HEK293 (cell line): ENCODE results near the gene ENKD1.

ENCODE experiments used
- CTCF ChIA-PET: fragments of 350-600 bp; formaldehyde crosslinking; extraction: SDS; loops from one replicate; lab custom pipeline; 2021; ENCODE audit warnings: antibody characterized with exemption; lab: Yijun Ruan, JAX
- POLR2A ChIA-PET: fragments of 300-600 bp; formaldehyde crosslinking; extraction: SDS; loops from one replicate; lab custom pipeline; 2020; ENCODE audit warnings: antibody characterized with exemption, inconsistent platforms; lab: Yijun Ruan, JAX
- H3K27ac ChIP-seq: fragments of 200-500 bp; sonication (Bioruptor generic); 2 replicates; pipeline ENCODE4 v1.5.1; 2014; ENCODE audit warnings: low read depth, low read length, control low read depth, inconsistent platforms; ENCODE audit errors: extremely low read depth
- H3K36me3 ChIP-seq, 2 experiments: fragments of 200-500 bp in 1 of 2; sonication (Bioruptor generic) in 1 of 2; 1 replicate in 1 of 2; 2 replicates in 1 of 2; pipeline ENCODE4 v1.5.1; 2014 to 2017; ENCODE audit warnings: inconsistent platforms in 2 of 2, low read length in 2 of 2; ENCODE audit not compliant: control insufficient read depth in 2 of 2, insufficient read depth in 1 of 2
- H3K4me1 ChIP-seq: fragments of 200-500 bp; sonication (Bioruptor generic); 2 replicates; pipeline ENCODE4 v1.5.1; 2014; ENCODE audit warnings: mild to moderate bottlenecking, low read length, inconsistent platforms; ENCODE audit not compliant: control insufficient read depth, insufficient read depth
- H3K4me3 ChIP-seq: 2 replicates; pipeline ENCODE4 v1.5.1; 2011; ENCODE audit warnings: low read depth, mild to moderate bottlenecking, control low read depth, low read length, moderate library complexity
- H3K9me3 ChIP-seq: fragments of 200-500 bp; sonication (Bioruptor generic); 2 replicates; pipeline ENCODE4 v1.5.1; 2014; ENCODE audit warnings: low read depth, low read length, inconsistent platforms; ENCODE audit not compliant: control insufficient read depth, insufficient read depth
- BCL11A ChIP-seq: fragments of 450-650 bp; formaldehyde crosslinking; IDR thresholded peaks from 2 replicates; pipeline ENCODE4 v1.5.1; 2016; ENCODE audit warnings: low read depth, missing biosample characterization, missing genetic modification characterization
- HIC1 ChIP-seq: fragments of 450-650 bp; formaldehyde crosslinking; IDR thresholded peaks from 2 replicates; pipeline ENCODE4 v1.5.1; 2016; ENCODE audit warnings: missing biosample characterization, missing genetic modification characterization
- KLF10 ChIP-seq: fragments of 450-650 bp; IDR thresholded peaks from 2 replicates; pipeline ENCODE4 v1.5.1; 2018; ENCODE audit warnings: missing biosample characterization, mild to moderate bottlenecking, missing genetic modification characterization
- PRDM1 ChIP-seq: fragments of 450-650 bp; formaldehyde crosslinking; IDR thresholded peaks from 2 replicates; pipeline ENCODE4; 2016; ENCODE audit warnings: missing biosample characterization, missing genetic modification characterization
- ZBTB1 ChIP-seq: fragments of 450-650 bp; formaldehyde crosslinking; IDR thresholded peaks from 2 replicates; pipeline ENCODE4 v1.5.1; 2016; ENCODE audit warnings: missing biosample characterization, missing genetic modification characterization
- ZFP37 ChIP-seq: fragments of 450-650 bp; formaldehyde crosslinking; IDR thresholded peaks from 2 replicates; pipeline ENCODE4 v1.5.1; 2016; ENCODE audit warnings: missing biosample characterization, missing genetic modification characterization
- ZNF169 ChIP-seq: fragments of 450-650 bp; formaldehyde crosslinking; IDR thresholded peaks from 2 replicates; pipeline ENCODE4 v1.5.1; 2016; ENCODE audit warnings: missing biosample characterization, missing genetic modification characterization
- ZNF423 ChIP-seq: fragments of 450-650 bp; formaldehyde crosslinking; IDR thresholded peaks from 2 replicates; pipeline ENCODE4 v1.5.1; 2016; ENCODE audit warnings: missing biosample characterization, missing genetic modification characterization
- ZNF558 ChIP-seq: fragments of 450-650 bp; formaldehyde crosslinking; IDR thresholded peaks from 2 replicates; pipeline ENCODE4 v1.5.1; 2016; ENCODE audit warnings: missing biosample characterization, missing genetic modification characterization
- ZNF600 ChIP-seq: fragments of 450-650 bp; formaldehyde crosslinking; IDR thresholded peaks from 2 replicates; pipeline ENCODE4 v1.5.1; 2016; ENCODE audit warnings: missing biosample characterization, missing genetic modification characterization
- ZNF623 ChIP-seq: fragments of 450-650 bp; formaldehyde crosslinking; IDR thresholded peaks from 2 replicates; pipeline ENCODE4 v1.5.1; 2016; ENCODE audit warnings: missing biosample characterization, missing genetic modification characterization
- ZNF677 ChIP-seq: fragments of 450-650 bp; IDR thresholded peaks from 2 replicates; pipeline ENCODE4 v1.5.0; 2018; ENCODE audit warnings: missing biosample characterization, mild to moderate bottlenecking, missing genetic modification characterization, moderate library complexity
- ZNF791 ChIP-seq: fragments of 450-650 bp; formaldehyde crosslinking; IDR thresholded peaks from 2 replicates; pipeline ENCODE4 v1.5.1; 2016; ENCODE audit warnings: missing biosample characterization, missing genetic modification characterization
- ZXDB ChIP-seq: fragments of 450-650 bp; formaldehyde crosslinking; IDR thresholded peaks from 2 replicates; pipeline ENCODE4 v1.5.1; 2016; ENCODE audit warnings: missing biosample characterization, missing genetic modification characterization
- TF ChIP-seq, protein P1 (sequence below): fragments of 450-650 bp; formaldehyde crosslinking; IDR thresholded peaks from 2 replicates; pipeline ENCODE4 v1.5.1; 2017; ENCODE audit warnings: missing biosample characterization, missing genetic modification characterization

The ENKD1 gene

GRCh38 chr16:67666559-67667452 lies at the start of gene ENKD1, which contains the start of gene C16orf86 (continued):
- TF ChIP-seq ZNF677 (no peak), ZFP37 (no peak), ZXDB (tag by site-specific recombination) (no peak), ZBTB1 (tag by site-specific recombination) (no peak), HIC1 (peak; percentile 60; the same call in 1 of the 2 replicates), ZNF423 (tag by site-specific recombination) (no peak), BCL11A (tag by site-specific recombination) (no peak)
- TF ChIP-seq, protein P1, sequence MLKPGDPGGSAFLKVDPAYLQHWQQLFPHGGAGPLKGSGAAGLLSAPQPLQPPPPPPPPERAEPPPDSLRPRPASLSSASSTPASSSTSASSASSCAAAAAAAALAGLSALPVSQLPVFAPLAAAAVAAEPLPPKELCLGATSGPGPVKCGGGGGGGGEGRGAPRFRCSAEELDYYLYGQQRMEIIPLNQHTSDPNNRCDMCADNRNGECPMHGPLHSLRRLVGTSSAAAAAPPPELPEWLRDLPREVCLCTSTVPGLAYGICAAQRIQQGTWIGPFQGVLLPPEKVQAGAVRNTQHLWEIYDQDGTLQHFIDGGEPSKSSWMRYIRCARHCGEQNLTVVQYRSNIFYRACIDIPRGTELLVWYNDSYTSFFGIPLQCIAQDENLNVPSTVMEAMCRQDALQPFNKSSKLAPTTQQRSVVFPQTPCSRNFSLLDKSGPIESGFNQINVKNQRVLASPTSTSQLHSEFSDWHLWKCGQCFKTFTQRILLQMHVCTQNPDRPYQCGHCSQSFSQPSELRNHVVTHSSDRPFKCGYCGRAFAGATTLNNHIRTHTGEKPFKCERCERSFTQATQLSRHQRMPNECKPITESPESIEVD (tag by site-specific recombination), result no peak
- TF ChIP-seq, all 188 proteins: peak for 8

DNA sequence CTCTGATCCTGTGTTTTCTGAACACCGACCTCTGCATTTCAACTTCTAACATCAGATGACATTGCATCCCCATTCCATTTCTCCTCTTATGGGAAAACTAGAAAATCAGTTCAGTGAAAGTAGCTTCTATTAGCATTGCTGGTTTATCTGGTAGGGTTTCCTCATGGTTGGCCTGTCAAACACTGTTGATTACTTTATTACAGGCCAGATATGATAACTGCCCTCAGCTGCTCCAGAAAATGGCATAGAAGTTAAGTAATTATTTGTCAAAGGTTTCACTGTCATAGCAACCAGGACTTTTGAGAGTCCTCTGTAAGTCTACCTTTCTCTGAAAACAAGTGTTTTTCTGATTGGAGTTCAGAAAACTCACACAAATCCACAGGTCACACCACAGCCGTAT lies 49.5 kb upstream of the ENKD1 start:
- no peak overlapping the region for H3K27ac ChIP-seq
- ChIA-PET CTCF (interaction anchor here (1.6 to 3.4 kb wide), 2 partner anchors 43 to 100 kb away, joined by 4 to 12 read pairs; no protein-coding TSS in a partner anchor), POLR2A (interaction anchor here (0.6 kb wide), 1 partner anchor 189 kb away, joined by 6 read pairs; no protein-coding TSS in a partner anchor)
- no peaks in the 10 kb centered on the region; the same call in 1 of the 2 replicates for H3K4me1 ChIP-seq
- no peaks in the 10 kb centered on the region for H3K9me3 ChIP-seq
- H3K36me3 ChIP-seq, result peaks cover 0 to 17% of the 10 kb centered on the region in 2 experiments; a peak in 2 of 3 replicates
- TF ChIP-seq ZNF600, result no peak
- TF ChIP-seq PRDM1 (tag by site-specific recombination), result peak; percentile 72
- no peak for TF ChIP-seq BCL11A (tag by site-specific recombination)
- TF ChIP-seq KLF10 (tag by site-specific recombination), result no peak
- TF ChIP-seq ZNF791 (tag by site-specific recombination), result no peak
- no peak overlapping the region for H3K4me3 ChIP-seq

- no peak overlapping the region for H3K27ac ChIP-seq
- no peak overlapping the region for H3K4me3 ChIP-seq
- POLR2A ChIA-PET, result no interaction called here
- peaks cover 0 to 17% of the 10 kb centered on the region in 2 experiments; a peak in 2 of 3 replicates for H3K36me3 ChIP-seq
- no peak for TF ChIP-seq ZNF558 (tag by site-specific recombination)
- TF ChIP-seq ZNF623, result no peak
- TF ChIP-seq ZNF169 (tag by site-specific recombination), result no peak
- TF ChIP-seq, all 188 proteins: peak for 0
- Histone ChIP-seq H3K4me1 (no peaks in the 10 kb centered on the region), H3K9me3 (no peaks in the 10 kb centered on the region)
- CTCF ChIA-PET, result interaction anchor here (0.6 to 3.4 kb wide), 4 partner anchors 23 to 193 kb away, joined by 3 to 12 read pairs (median 4); no protein-coding TSS in a partner anchor
Measured at GRCh38 chr16:67714522-67714921, 48.0 kb upstream of the ENKD1 start.
